PFSK-1 (cell line): ENCODE measurements around the gene OTUD3.

Source experiments
- FOXP2 ChIP-seq: optimal IDR thresholded peaks from 2 replicates; pipeline ENCODE3; 2011; ENCODE audit warnings: borderline replicate concordance, control low read depth, inconsistent platforms; ENCODE audit not compliant: insufficient read depth; ENCODE audit errors: extremely low read length, extremely low read depth
- POLR2AphosphoS5 ChIP-seq: IDR thresholded peaks from 2 replicates; pipeline ENCODE4 v1.6.1; 2012; ENCODE audit warnings: low read depth, mild to moderate bottlenecking, control low read depth, low read length, moderate library complexity
- REST ChIP-seq, 2 experiments: IDR thresholded peaks; 2 replicates each; pipeline versions ENCODE4 v1.6.1 to v1.8.0; 2011 to 2012; ENCODE audit warnings: low read depth in 2 of 2, low read length in 2 of 2, control low read depth in 1 of 2, inconsistent platforms in 1 of 2, mild to moderate bottlenecking in 1 of 2, moderate library complexity in 1 of 2; ENCODE audit not compliant: insufficient read depth in 1 of 2
- SIN3A ChIP-seq: IDR thresholded peaks from 2 replicates; pipeline ENCODE4 v1.6.1; 2012; ENCODE audit warnings: mild to moderate bottlenecking, low read length, moderate library complexity, borderline replicate concordance; ENCODE audit not compliant: insufficient read depth
- TAF1 ChIP-seq: IDR thresholded peaks from 2 replicates; pipeline ENCODE4 v1.6.1; 2012; ENCODE audit warnings: low read length, control low read depth, borderline replicate concordance; ENCODE audit not compliant: insufficient read depth

The OTUD3 gene

GRCh38 chr1:19888112-19888511, 5.9 kb downstream of the OTUD3 start:
- TF ChIP-seq SIN3A, result no peak
- no peak for TF ChIP-seq FOXP2
- no peak for TF ChIP-seq TAF1
- no peak for TF ChIP-seq REST (IDR thresholded peaks at IDR 0.05; ENCODE audit: insufficient read depth in 1 of 2, low read depth in 2 of 2, low read length in 2 of 2)
- TF ChIP-seq POLR2AphosphoS5, result no peak

GRCh38 chr1:19889656-19890055, 7.5 kb downstream of the OTUD3 start:
- TF ChIP-seq SIN3A (no peak), TAF1 (no peak), REST (IDR thresholded peaks at IDR 0.05; ENCODE audit: insufficient read depth in 1 of 2, low read depth in 2 of 2, low read length in 2 of 2) (no peak), POLR2AphosphoS5 (no peak), FOXP2 (no peak)

- TF ChIP-seq REST (IDR thresholded peaks at IDR 0.05; ENCODE audit: insufficient read depth in 1 of 2, low read depth in 2 of 2, low read length in 2 of 2) (no peak), SIN3A (no peak), FOXP2 (no peak), TAF1 (no peak), POLR2AphosphoS5 (no peak)
Measured at GRCh38 chr1:19892129-19892528, 9.9 kb downstream of the OTUD3 start.

- no peak for TF ChIP-seq SIN3A
- TF ChIP-seq REST (IDR thresholded peaks at IDR 0.05; ENCODE audit: insufficient read depth in 1 of 2, low read depth in 2 of 2, low read length in 2 of 2), result no peak
- no peak for TF ChIP-seq POLR2AphosphoS5
- TF ChIP-seq TAF1, result no peak
- no peak for TF ChIP-seq FOXP2
Measured at GRCh38 chr1:19892628-19893168, 10.5 kb downstream of the OTUD3 start.

- TF ChIP-seq FOXP2, result no peak
- TF ChIP-seq REST (IDR thresholded peaks at IDR 0.05; ENCODE audit: insufficient read depth in 1 of 2, low read depth in 2 of 2, low read length in 2 of 2), result no peak
- no peak for TF ChIP-seq TAF1
- TF ChIP-seq POLR2AphosphoS5, result no peak
Measured at GRCh38 chr1:19893687-19894086, 11.5 kb downstream of the OTUD3 start.
